Ovary (tissue), 9 donors: ENCODE data around the gene BMPER. TPM values are rescaled to one million over a fixed set of nuclear protein-coding genes. Genes with fewer than 3 reads are reported as not detected.

Experiments
- DNase-seq, 5 donors: peaks; one replicate each; pipeline ENCODE4 v3.0.0-alpha.2; 2019 to 2020
- H3K27ac ChIP-seq, 2 donors: fragments of 200-600 bp; one replicate each; pipeline versions ENCODE4 v1.5.1 to v1.8.0; 2019 to 2022
- H3K27me3 ChIP-seq: fragments of 200-600 bp; one replicate; pipeline ENCODE4 v1.8.0; 2022
- H3K36me3 ChIP-seq: fragments of 200-600 bp; sonication (generic); one replicate; pipeline ENCODE4 v1.5.1; 2019
- H3K4me1 ChIP-seq: one replicate; pipeline ENCODE4 v1.8.1; 2013; ENCODE audit warnings: mild to moderate bottlenecking, moderate library complexity; ENCODE audit not compliant: insufficient read depth
- H3K4me3 ChIP-seq: fragments of 200-600 bp; sonication (generic); one replicate; pipeline ENCODE4 v1.5.1; 2017
- H3K9me3 ChIP-seq, 2 donors: fragments of 200-600 bp in 1 of 2; sonication (generic) in 1 of 2; one replicate each; pipeline versions ENCODE4 v1.5.1 to v1.8.1; 2013 to 2019; ENCODE audit warnings: mild to moderate bottlenecking in 1 of 2, moderate library complexity in 1 of 2
- CTCF ChIP-seq, 3 donors: fragments of 450-650 bp in 2 of 3; fragments of 200-600 bp in 1 of 3; IDR thresholded peaks; one replicate each; pipeline versions ENCODE4 v1.5.1 to v1.8.0; 2016 to 2022; ENCODE audit warnings: antibody characterized with exemption in 3 of 3, mild to moderate bottlenecking in 1 of 3
- EP300 ChIP-seq: sonication (generic); formaldehyde crosslinking; IDR thresholded peaks from one replicate; pipeline ENCODE4 v1.6.1; 2017; ENCODE audit warnings: antibody characterized with exemption
- POLR2A ChIP-seq: fragments of 450-650 bp; IDR thresholded peaks from one replicate; pipeline ENCODE4 v1.6.1; 2017; ENCODE audit warnings: antibody characterized with exemption, mild to moderate bottlenecking, moderate library complexity
- WGBS, 3 donors: extraction: QIAGEN DNeasy Blood & Tissue Kit in 1 of 3; methylation state at CpG; one replicate each; pipeline versions ENCODE4 v1.1.5 to v1.1.7; 2013 to 2017; 5-methylcytosine and 5-hydroxymethylcytosine counted together
- intact Hi-C, 4 donors: fragments of 100-400 bp; cut with DNase I; formaldehyde crosslinking; loops; one replicate each; pipeline versions ENCODE4 v1.11.0 to v1.15.1; 2022 to 2023
- polyA plus RNA-seq, 2 donors: library from polyadenylated mRNA; stranded (reverse); fragments of 200-250 nt in 1 of 2; fragments of 350-450 nt in 1 of 2; fragmentation: Illumina TruSeq in 1 of 2; extraction: RNeasy Lipid Tissue Mini Kit (QIAGEN cat#74804) in 1 of 2; gene quantifications; one replicate each; pipeline ENCODE4 v1.2.3, GENCODE V29; 2013 to 2014
- total RNA-seq, 7 donors: library from RNA; depleted of rRNA in 2 of 7; stranded (reverse); fragments of >200 nt in 2 of 7; fragmentation: NEBNext Ultra II Directional in 3 of 7; extraction: Animal tissue kit (Norgen Biotek cat#: 25700) in 3 of 7; gene quantifications; one replicate each; pipeline versions ENCODE4 v1.1.0 to v1.2.4, GENCODE V29; 2016 to 2023
- donor health status: DM: no; HTN: no; CAD: no; lungs with moderate emphysema.
- donor health status: DM: no; HTN: no; CAD: no.
- donor health status: Bipolar disorder and iron deficiency.
- donor health status: DM: yes; HTN: yes; CAD: no.
- donor health status: DM: no; HTN: no; CAD: no.
- donor health status: DM: yes; HTN: yes; CAD: no.

The BMPER gene
- total and polyA plus RNA-seq, 9 donors: 2.9 to 15.3 (median 5.4) TPM

GRCh38 chr7:34133356-34133982 lies 228.1 kb downstream of the BMPER start:
- 88 to 90% (median 89%) methylated on average over 8 of the region's 8 CpGs for WGBS, 3 donors
- Histone ChIP-seq H3K4me3 (no peak overlapping the region), H3K27ac (no peak overlapping the region), H3K4me1 (peaks cover 9% of the 10 kb centered on the region), H3K36me3 (no peaks in the 10 kb centered on the region), H3K9me3 (no peaks in the 10 kb centered on the region), H3K27me3 (no peaks in the 10 kb centered on the region)
- DNase-seq: no peak
- no peak for TF ChIP-seq EP300
- no peak for TF ChIP-seq CTCF (IDR thresholded peaks at IDR 0.05)
- no peak for TF ChIP-seq POLR2A
- intact Hi-C loops: no loop called here

GRCh38 chr7:34133983-34134782 lies 228.8 kb downstream of the BMPER start:
- intact Hi-C loops: no loop called here
- no peaks in the 10 kb centered on the region for H3K9me3 ChIP-seq
- WGBS, 3 donors: 45 to 49% (median 47%) methylated on average over 12 of the region's 12 CpGs
- DNase-seq: peak; percentile 60 to 80 (median 76)
- no peak overlapping the region for H3K27ac ChIP-seq
- no peaks in the 10 kb centered on the region for H3K36me3 ChIP-seq
- H3K27me3 ChIP-seq: no peaks in the 10 kb centered on the region
- peaks cover 9% of the 10 kb centered on the region for H3K4me1 ChIP-seq
- no peak overlapping the region for H3K4me3 ChIP-seq
- TF ChIP-seq CTCF (IDR thresholded peaks at IDR 0.05): peak; percentile 39 to 51 (median 42)
- TF ChIP-seq EP300: no peak

- H3K4me1 ChIP-seq: peaks cover 9% of the 10 kb centered on the region
- no peaks in the 10 kb centered on the region for H3K27me3 ChIP-seq
- TF ChIP-seq POLR2A (no peak), EP300 (no peak), CTCF (IDR thresholded peaks at IDR 0.05) (no peak)
- intact Hi-C loops: no loop called here
- 67 to 70% (median 70%) methylated on average over 4 of the region's 4 CpGs for WGBS, 3 donors
- DNase-seq: no peak
- no peak overlapping the region for H3K4me3 ChIP-seq
- no peak overlapping the region for H3K27ac ChIP-seq
- H3K9me3 ChIP-seq: no peaks in the 10 kb centered on the region
- no peaks in the 10 kb centered on the region for H3K36me3 ChIP-seq
Measured at GRCh38 chr7:34135924-34136323, 230.6 kb downstream of the BMPER start.

- no peaks in the 10 kb centered on the region for H3K9me3 ChIP-seq
- H3K27ac ChIP-seq: no peak overlapping the region
- DNase-seq: no peak
- no peaks in the 10 kb centered on the region for H3K36me3 ChIP-seq
- WGBS, 3 donors: 35 to 60% (median 37%) methylated on average over 5 of the region's 5 CpGs
- H3K27me3 ChIP-seq: no peaks in the 10 kb centered on the region
- TF ChIP-seq POLR2A: no peak
- TF ChIP-seq EP300: no peak
- TF ChIP-seq CTCF (IDR thresholded peaks at IDR 0.05): no peak
- peaks cover 9% of the 10 kb centered on the region for H3K4me1 ChIP-seq
- intact Hi-C loops: no loop called here
- no peak overlapping the region for H3K4me3 ChIP-seq
Measured at GRCh38 chr7:34136698-34137097, 231.4 kb downstream of the BMPER start.
